Neural progenitor cell (in vitro differentiated cells): Measurements from ENCODE around the gene RPL39.

Source experiments
- EZH2phosphoT487 ChIP-seq: fragments of 200-600 bp; sonication (generic); IDR thresholded peaks from 2 replicates; pipeline ENCODE4 v1.6.1; 2017; ENCODE audit warnings: antibody characterized with exemption
- TF ChIP-seq, protein P1 (sequence below): fragments of 200-600 bp; sonication (generic); IDR thresholded peaks from 2 replicates; pipeline ENCODE4 v1.5.1; 2017; ENCODE audit warnings: antibody characterized with exemption, mild to moderate bottlenecking

DNA sequence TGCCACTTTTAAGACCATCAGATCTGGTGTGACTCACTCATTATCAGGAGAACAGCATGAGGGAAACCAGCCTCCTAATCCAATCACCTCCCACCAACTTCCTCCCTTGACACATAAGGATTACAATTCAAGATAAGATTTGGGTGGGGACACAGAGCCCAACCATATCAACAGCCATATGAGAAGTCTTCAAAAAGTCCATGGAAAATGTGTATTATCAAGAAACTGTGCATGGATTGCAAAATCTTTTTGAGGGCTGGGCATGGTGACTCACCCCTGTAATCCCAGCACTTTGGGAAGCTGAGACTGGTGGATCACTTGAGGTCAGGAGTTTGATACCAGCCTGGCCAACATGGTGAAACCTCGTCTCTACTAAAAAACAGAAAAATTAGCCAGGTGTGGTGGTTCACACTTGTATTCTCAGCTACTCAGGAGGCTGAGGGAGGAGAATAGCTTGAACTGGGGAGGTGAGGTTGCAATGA is 17.8 kb upstream of the RPL39 start:
- TF ChIP-seq, protein P1, sequence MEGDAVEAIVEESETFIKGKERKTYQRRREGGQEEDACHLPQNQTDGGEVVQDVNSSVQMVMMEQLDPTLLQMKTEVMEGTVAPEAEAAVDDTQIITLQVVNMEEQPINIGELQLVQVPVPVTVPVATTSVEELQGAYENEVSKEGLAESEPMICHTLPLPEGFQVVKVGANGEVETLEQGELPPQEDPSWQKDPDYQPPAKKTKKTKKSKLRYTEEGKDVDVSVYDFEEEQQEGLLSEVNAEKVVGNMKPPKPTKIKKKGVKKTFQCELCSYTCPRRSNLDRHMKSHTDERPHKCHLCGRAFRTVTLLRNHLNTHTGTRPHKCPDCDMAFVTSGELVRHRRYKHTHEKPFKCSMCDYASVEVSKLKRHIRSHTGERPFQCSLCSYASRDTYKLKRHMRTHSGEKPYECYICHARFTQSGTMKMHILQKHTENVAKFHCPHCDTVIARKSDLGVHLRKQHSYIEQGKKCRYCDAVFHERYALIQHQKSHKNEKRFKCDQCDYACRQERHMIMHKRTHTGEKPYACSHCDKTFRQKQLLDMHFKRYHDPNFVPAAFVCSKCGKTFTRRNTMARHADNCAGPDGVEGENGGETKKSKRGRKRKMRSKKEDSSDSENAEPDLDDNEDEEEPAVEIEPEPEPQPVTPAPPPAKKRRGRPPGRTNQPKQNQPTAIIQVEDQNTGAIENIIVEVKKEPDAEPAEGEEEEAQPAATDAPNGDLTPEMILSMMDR, result no peak
- TF ChIP-seq EZH2phosphoT487, result no peak
